GM18519 (cell line): ENCODE data around the gene GRK5.

Source experiments
- ATAC-seq: cut with Tn5 transposase; IDR thresholded peaks from one replicate; pipeline ENCODE4 v1.9.1; 2021; ENCODE audit warnings: mild to moderate bottlenecking, moderate library complexity; ENCODE audit not compliant: unreplicated experiment, low FRiP score

Gene GRK5

GRCh38 chr10:119351189-119351588, 143.8 kb downstream of the GRK5 start:
- ATAC-seq, result no peak

DNA sequence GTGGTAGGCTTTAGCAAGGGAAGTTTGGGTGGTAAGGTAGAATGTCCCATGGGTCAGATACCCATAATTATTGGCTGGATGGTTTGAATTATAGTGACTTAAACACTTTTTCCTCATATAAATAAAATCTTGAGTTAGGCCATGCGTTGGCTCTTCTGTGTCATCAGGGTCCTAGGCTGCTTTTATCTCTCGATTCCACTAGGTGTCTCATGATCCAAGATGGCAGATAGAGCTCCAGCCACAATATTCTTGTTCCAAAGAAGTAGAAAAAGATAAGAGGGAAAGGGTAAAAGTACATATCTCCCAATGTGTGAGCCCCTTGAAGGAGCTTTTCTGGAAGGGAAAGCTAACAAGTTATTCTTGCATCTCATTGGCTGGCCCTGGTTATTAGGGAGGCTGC, 144.7 kb downstream of the GRK5 start:
- ATAC-seq, result no peak

- no peak for ATAC-seq
Measured at GRCh38 chr10:119352807-119353206, 145.4 kb downstream of the GRK5 start.

GRCh38 chr10:119353421-119353820, 146.1 kb downstream of the GRK5 start:
- ATAC-seq, result no peak

- no peak for ATAC-seq
Measured at GRCh38 chr10:119355930-119356329, 148.6 kb downstream of the GRK5 start.

DNA sequence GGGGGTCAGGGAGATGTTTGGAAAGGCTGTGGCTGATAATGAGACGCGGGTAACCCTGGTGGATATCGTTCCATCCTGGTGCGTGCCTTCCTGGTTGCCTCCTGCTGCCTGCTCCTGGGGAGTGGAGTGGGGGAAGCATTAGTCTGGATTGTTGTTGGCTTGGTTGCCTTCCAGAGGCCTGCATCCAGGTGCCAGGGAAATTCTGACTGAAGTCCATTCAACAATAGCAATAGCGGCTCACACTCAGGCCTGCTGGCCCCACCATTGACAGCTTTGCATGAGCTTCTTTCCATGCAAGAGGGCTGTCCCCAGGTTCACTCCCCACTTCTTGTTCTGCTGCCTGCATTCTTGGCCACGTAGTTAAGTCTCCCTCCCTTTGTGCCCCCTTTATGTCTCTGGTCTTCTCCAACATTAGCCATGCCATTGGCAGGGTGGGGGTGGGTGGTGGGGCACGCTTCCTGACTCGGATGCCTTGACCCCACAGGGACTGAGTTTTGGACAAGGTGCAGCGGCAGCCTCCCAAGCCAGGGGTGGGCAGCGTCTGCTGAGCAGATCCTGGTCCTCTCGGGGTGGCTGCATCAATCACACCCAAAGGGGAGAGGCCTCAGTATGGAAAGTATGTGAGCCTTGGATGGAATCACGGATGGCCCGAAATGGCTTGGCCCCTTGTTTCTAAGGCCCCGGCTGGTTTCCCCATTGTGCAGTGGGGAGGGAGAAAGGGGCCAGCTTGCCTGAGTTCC, 150.2 kb downstream of the GRK5 start:
- no peak for ATAC-seq

DNA sequence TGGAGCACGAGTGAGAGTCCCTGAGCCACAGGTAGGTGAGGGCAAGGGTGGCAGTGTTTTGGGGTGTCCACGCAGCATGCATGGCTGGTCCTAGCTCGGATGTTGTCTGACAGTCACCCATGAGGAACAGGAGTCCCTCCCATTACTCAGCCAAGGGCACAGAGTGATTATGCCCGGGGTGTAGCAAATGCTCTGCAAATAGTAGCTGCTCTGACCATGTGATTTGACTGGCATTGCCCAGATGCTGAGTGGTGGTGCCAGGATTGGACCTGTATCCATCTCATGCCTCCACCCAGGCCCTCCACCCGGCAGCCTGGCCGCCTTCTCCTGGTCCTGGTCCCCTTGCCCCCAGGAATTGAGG, 150.8 kb downstream of the GRK5 start:
- no peak for ATAC-seq

DNA sequence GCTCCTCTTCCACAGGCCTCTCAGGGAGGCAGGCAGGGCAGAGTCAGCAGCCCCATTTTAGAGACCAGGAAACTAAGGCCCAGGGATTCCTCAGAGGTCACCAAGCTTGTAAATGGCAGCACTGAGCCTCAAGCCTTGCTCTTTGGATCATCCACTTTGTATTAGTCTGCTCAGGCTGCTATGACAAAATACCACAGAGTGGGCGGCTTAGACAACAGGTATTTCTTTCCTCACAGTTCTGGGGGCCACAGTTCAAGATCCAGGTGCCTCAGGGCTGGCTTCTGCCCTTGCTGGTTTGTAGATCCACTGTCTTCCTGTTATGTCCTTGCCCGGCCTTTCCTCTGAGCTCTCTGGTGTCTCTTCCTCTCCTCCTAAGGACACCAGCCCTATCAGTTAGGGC, 151.2 kb downstream of the GRK5 start:
- no peak for ATAC-seq

DNA sequence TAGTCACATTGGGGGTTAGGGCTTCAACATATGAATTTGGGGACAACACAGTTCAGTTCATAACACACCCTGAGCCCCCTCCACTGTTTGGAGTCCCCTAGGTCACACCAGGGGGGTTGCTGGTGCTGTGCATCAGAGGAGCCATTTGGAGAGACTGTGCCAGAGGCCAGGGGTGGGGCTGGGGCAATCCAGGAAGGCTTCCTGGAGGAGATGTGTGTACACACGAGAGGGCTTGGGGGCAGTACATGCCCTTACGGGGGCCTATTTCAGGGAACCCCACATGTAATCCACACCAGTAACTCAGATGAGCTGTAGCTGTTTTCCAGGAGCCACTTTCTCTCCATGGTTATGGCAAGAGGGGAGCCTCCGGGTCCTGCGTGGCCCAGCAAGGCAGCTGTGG, 151.7 kb downstream of the GRK5 start:
- ATAC-seq, result no peak

GRCh38 chr10:119360181-119360921, 153.0 kb downstream of the GRK5 start:
- no peak for ATAC-seq

DNA sequence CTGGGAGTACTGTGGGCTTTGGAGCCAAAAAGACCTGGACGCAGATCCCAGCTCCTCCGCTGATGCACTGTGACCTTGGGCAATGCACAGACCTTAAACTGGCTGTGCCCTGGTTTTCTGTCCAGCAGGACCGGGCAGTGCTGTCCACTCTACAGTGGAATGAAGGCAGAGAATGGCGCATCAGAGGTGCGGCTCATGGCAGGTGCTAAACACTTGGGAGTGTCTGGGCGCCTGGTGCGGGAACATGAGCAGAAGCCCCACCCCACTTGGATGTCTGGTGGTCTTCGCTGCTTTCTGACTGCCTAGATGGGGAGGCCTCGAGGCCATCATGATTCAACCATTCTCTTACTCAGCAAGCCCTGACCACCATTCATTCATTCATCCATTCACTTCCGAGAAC, 153.7 kb downstream of the GRK5 start:
- no peak for ATAC-seq

DNA sequence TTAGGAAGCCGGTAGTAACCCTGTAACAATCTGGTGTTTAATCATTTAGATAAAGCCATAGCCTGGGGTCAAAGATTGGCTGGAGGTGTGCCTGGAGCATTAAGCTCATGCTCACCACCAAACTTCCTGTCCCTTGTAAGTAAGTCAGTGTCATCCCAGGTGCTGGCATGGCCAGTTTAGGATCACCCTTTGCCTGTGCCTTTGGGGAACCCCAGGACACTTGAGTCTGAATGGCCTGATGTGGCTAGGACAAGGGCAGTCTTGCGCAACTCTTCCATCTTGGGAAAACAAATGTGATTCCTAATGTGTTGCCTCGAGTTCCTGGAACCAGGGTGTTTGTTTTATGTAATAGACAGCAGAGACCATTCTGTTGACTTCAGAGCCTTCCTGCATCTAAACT, 154.8 kb downstream of the GRK5 start:
- ATAC-seq, result no peak

GRCh38 chr10:119364645-119365600, 157.6 kb downstream of the GRK5 start:
- no peak for ATAC-seq

GRCh38 chr10:119365773-119366599, 158.6 kb downstream of the GRK5 start:
- no peak for ATAC-seq

DNA sequence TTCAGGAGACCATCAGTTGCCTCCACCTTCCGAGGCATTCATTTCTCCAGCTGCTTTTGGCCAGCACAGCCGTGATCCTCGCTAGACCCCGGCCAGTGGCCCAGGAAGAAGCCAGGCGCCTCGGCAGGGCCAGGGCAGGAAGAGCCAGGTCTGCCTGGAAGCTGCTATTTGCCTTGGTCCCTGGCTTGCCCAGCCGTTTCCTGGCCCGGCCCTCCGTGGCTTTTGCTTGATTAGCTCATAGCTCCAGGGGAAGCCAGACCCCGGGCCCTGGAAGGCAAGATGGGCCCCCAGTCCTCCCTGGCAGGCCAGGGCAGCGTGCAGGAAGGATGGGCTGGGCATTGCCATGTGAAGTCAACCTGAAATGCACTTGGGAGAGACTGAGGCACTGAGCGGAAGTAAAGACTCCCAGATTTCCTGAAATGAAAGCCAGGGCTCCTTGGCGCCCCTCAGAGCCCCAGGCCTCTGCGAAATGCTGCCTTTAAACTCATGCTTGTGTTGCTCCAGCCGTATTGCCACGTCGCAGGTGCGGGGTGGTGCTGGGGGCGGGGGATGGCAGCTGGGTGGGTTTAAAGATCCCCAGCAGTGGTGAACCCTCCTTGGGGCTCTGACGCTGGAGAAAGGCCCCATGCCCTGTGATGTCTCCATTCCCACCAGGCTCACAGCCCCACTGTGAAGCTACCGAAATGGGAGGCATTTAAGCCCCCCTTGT, 160.6 kb downstream of the GRK5 start:
- no peak for ATAC-seq

DNA sequence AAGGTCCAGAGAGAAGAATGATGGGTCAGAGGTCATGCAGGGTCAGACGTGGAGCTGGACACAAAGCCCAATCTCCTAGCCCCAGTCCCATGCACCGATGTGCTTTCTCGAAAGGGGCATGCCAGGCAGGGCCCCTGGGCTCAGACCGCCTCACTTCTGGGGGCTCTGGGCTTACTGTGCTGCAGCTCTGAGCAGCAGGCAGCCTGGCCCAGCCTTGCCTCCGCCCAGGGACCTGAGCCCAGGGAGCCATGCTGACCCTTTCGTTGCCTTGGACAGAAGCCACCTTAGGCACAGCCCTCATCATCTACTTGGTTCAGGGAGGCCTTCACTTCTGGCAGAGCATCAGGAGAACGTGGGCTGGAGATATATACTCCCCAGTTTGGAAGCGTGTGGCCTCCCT, 161.2 kb downstream of the GRK5 start:
- ATAC-seq, result no peak

GRCh38 chr10:119368991-119369869, 161.9 kb downstream of the GRK5 start:
- peak; percentile 45 for ATAC-seq

- no peak for ATAC-seq
Measured at GRCh38 chr10:119370111-119370741, 162.9 kb downstream of the GRK5 start.
